Esophagus muscularis mucosa (tissue), 4 donors: ENCODE results near the gene KBTBD2.

Experiments
- CTCF ChIP-seq, 3 experiments: fragments of 200-600 bp in 2 of 3; fragments of 450-650 bp in 1 of 3; sonication (generic) in 2 of 3; IDR thresholded peaks; one replicate each; pipeline ENCODE4 v1.5.1; 2017 to 2019; ENCODE audit warnings: antibody characterized with exemption in 3 of 3, mild to moderate bottlenecking in 2 of 3, moderate library complexity in 1 of 3
- EP300 ChIP-seq: sonication (generic); formaldehyde crosslinking; IDR thresholded peaks from one replicate; pipeline ENCODE4 v1.6.1; 2017; ENCODE audit warnings: antibody characterized with exemption
- POLR2A ChIP-seq: fragments of 450-650 bp; IDR thresholded peaks from one replicate; pipeline ENCODE4 v1.6.1; 2017; ENCODE audit warnings: antibody characterized with exemption, moderate library complexity, mild to moderate bottlenecking, low read depth
- POLR2AphosphoS5 ChIP-seq, 2 donors: sonication (generic); formaldehyde crosslinking; IDR thresholded peaks; one replicate each; pipeline ENCODE4 v1.6.1; 2017; ENCODE audit warnings: antibody characterized with exemption in 2 of 2

- TF ChIP-seq CTCF (IDR thresholded peaks at IDR 0.05) = no peak
- TF ChIP-seq POLR2A = no peak
- no peak for TF ChIP-seq EP300
- TF ChIP-seq POLR2AphosphoS5 (IDR thresholded peaks at IDR 0.05) = no peak
Measured at GRCh38 chr7:32936689-32937088, 45.1 kb upstream of the KBTBD2 start.
